SK-N-MC (cell line): ENCODE results near the gene PILRA.
"Not testable (repeated sequence)": the region's sequence is repeated elsewhere in the genome, so short reads cannot be mapped to it uniquely, and the experiment has no call there.

ENCODE experiments used
- DNase-seq: peaks from one replicate; pipeline ENCODE4 v3.0.0-alpha.2; 2011; ENCODE audit warnings: low read depth, low spot score
- H3K27ac ChIP-seq: fragments of 200-600 bp; sonication (generic); 2 replicates; pipeline ENCODE4 v1.5.1; 2016; ENCODE audit warnings: mixed run types
- H3K36me3 ChIP-seq: fragments of 200-600 bp; sonication (generic); 2 replicates; pipeline ENCODE4 v1.6.1; 2017; ENCODE audit warnings: antibody characterized with exemption, low read length, mixed read lengths; ENCODE audit not compliant: insufficient read depth
- H3K4me3 ChIP-seq: fragments of 200-600 bp; sonication (generic); 2 replicates; pipeline ENCODE4 v1.5.1; 2016
- H3K9ac ChIP-seq: fragments of 200-600 bp; sonication (generic); 2 replicates; pipeline ENCODE4 v1.8.0; 2017; ENCODE audit warnings: mixed run types, mixed read lengths; ENCODE audit not compliant: insufficient read length
- H3K9me3 ChIP-seq: fragments of 200-600 bp; sonication (generic); 2 replicates; pipeline ENCODE4 v1.6.1; 2017; ENCODE audit warnings: low read depth, mild to moderate bottlenecking, antibody characterized with exemption, low read length, moderate library complexity, mixed read lengths
- EZH2 ChIP-seq: fragments of 200-600 bp; sonication (generic); IDR thresholded peaks from one replicate; pipeline ENCODE4 v1.6.1; 2017; ENCODE audit warnings: antibody characterized with exemption
- FOXP2 ChIP-seq: optimal IDR thresholded peaks from 2 replicates; pipeline ENCODE3; 2011; ENCODE audit warnings: mild to moderate bottlenecking, moderate library complexity; ENCODE audit not compliant: insufficient read depth; ENCODE audit errors: extremely low read length, control extremely low read depth
- POLR2AphosphoS5 ChIP-seq: IDR thresholded peaks from 2 replicates; pipeline ENCODE4 v1.6.1; 2012; ENCODE audit warnings: mild to moderate bottlenecking, low read depth, low read length, borderline replicate concordance

PILRA gene

DNA sequence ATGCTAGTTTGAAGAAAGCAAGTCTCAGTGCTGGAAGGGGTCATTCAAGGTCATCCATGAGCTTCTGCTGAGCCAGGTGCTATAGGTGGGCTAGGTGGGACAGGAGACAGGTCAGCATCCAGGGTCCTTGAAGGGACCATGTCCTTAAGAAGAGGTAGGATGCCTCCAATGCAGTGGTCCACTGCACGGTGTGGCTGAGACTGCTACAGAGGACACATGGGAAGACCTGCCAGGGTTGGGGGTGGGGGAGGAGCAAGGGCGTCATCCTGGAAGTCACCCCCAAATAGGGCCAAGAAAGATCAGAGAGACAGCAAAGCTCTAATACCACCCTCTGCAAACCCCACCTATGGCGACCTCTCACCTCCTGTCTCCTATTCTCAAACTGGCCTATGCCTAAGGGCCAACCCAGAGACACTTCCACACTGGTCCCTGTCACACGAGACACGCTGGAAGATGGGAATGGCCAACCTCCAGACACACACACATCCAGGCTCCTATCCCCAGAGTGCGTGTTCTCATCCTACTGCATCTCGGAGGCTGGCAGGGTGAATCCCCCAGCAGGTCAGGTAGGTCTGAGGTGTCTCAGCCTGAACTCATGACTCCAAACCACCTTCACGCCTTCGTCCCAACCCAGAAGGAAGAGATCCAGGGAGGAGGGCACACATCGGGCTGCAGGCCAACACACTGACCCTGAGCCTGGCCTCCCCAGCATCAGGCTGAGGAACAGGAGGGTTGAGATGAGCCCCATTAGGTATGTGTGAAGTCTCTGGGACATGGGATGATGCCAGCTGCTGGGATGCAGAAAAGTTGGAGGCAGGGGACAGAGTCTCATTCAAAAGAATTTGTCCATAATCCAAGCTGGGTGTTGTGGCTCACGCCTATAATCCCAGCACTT, 68.6 kb downstream of the PILRA start:
- Histone ChIP-seq H3K9ac (no peak overlapping the region), H3K9me3 (no peaks in the 10 kb centered on the region), H3K4me3 (no peak overlapping the region), H3K36me3 (no peaks in the 10 kb centered on the region), H3K27ac (no peak overlapping the region)
- no peak for DNase-seq
- TF ChIP-seq FOXP2 (no peak), POLR2AphosphoS5 (no peak), EZH2 (no peak)

DNA sequence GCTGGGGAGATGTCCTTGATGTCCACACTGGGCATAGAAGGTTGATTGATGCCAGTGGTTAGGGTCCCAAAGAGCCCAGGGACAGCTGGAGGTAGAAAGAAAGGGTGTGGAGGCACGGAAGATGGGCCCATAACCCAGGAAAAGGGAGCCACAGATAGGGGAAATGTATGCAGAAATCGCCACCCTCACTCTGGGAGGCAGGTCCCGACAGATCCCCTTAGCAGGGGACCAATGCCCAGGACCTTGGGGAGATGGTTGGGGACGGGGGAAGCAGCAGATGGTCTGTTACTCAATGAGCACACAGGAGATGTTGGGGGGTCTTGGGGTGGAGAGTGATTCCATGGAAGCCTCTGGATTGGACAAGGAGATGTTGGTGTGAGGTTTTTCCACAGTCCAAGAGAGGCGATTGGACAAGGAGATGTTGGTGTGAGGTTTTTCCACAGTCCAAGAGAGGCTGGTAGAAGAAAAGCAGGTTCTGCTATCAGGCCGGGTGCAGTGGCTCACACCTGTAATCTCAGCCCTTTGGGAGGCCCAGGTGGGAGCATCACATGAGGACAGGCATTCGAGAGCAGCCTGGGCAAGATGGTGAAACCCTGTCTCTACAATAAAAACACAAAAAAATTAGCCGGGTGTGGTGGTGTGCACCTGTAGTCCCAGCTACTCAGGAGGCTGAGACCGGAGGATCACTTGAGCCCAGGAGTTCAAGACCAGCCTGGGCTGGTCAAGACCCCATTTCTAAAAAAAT, 70.0 kb downstream of the PILRA start:
- Histone ChIP-seq H3K4me3 (no peak overlapping the region), H3K27ac (no peak overlapping the region), H3K36me3 (no peaks in the 10 kb centered on the region), H3K9ac (no peak overlapping the region), H3K9me3 (no peaks in the 10 kb centered on the region)
- DNase-seq, result no peak
- TF ChIP-seq POLR2AphosphoS5, result no peak
- TF ChIP-seq FOXP2, result no peak
- TF ChIP-seq EZH2, result no peak

DNA sequence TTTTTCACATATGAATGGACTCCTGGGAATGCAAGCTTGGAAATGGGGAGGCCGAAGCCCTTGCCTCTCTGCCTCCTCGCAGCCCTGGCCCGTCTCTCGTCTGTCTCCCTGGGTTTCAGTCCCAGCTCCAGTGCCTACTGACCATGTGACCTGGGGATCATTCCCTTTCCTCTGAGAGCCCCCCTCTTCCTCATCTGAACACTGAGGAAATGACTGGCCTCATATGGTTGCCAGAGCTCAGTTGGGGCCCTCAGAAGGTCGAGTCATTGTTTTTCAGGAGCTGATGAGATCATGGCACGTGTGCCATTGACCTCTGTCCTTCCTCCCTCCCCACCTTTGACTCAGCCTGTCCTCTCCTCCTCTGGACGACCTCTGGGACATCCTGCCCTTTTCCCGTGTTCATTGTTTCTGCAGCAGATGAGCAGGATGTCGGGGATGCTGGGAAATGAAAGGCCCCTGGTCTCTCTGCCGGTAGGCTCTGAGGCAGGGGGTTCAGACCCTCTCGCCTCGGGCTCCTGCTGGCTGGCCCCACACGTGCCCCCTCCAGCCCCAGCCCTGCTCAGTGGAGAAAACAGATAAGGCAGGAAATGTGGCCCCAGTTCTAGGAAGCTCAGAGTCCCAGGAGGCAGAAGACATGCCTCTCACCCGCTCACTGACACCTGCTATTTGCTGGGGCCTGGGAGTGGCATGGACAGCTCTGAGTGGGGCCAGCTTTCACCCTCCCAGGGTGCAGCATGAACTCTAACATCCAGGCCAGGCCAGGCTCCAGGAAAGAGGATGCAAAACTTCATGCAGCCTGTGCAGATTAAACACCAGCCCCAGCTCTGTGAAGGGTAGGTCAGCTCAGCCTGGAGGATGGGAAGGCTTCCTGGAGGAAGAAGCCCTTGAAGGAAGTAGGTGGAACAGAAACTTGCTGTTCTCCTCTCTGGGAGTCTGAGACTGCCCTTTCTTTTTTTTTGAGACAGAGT, 71.3 kb downstream of the PILRA start:
- no peak overlapping the region for H3K4me3 ChIP-seq
- no peaks in the 10 kb centered on the region for H3K9me3 ChIP-seq
- no peak for DNase-seq
- H3K9ac ChIP-seq, result no peak overlapping the region
- H3K27ac ChIP-seq, result no peak overlapping the region
- no peaks in the 10 kb centered on the region for H3K36me3 ChIP-seq
- no peak for TF ChIP-seq FOXP2
- TF ChIP-seq EZH2, result no peak
- no peak for TF ChIP-seq POLR2AphosphoS5

DNA sequence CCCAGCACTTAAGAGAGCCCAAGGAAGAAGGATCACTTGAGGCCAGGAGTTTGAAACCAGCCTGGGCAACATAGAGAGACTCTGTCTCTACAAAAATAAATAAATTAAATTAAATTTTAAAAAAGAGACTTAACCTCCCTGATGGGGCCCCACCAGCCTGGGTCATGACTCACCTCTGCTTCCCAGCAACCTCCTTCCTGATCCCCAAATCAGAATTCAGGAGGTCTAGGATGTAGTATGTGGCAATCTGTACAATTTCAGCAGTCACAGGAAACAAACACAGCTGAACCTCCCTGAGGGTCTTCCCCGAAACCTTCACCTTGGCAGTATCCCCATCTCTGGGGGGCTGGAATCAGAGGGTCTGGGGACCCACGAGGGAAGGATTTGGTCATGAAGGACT, 72.8 kb downstream of the PILRA start:
- no peak overlapping the region for H3K27ac ChIP-seq
- no peaks in the 10 kb centered on the region for H3K36me3 ChIP-seq
- H3K9ac ChIP-seq, result no peak overlapping the region
- H3K9me3 ChIP-seq, result no peaks in the 10 kb centered on the region
- DNase-seq, result no peak
- no peak overlapping the region for H3K4me3 ChIP-seq
- TF ChIP-seq FOXP2, result no peak
- no peak for TF ChIP-seq EZH2
- no peak for TF ChIP-seq POLR2AphosphoS5

DNA sequence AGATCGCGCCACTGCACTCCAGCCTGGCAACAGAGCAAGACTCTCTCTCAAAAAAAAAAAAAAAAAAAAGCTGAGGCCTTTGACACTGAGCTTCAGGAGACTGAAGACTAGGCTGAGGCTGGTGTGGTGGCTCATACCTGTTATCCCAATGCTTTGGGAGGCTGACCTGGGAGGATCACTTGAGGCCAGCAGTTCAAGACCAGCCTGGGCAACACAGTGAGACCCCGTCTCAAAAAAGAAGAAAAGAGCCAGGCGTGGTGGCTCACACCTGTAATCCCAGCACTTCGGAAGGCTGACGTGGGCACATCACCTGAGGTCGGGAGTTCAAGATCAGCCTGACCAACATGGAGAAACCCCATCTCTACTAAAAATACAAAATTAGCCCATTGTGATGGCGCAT, 74.1 kb downstream of the PILRA start:
- H3K9me3 ChIP-seq, H3K36me3 ChIP-seq, DNase-seq, H3K9ac ChIP-seq, H3K4me3 ChIP-seq, H3K27ac ChIP-seq: not testable (repeated sequence)

DNA sequence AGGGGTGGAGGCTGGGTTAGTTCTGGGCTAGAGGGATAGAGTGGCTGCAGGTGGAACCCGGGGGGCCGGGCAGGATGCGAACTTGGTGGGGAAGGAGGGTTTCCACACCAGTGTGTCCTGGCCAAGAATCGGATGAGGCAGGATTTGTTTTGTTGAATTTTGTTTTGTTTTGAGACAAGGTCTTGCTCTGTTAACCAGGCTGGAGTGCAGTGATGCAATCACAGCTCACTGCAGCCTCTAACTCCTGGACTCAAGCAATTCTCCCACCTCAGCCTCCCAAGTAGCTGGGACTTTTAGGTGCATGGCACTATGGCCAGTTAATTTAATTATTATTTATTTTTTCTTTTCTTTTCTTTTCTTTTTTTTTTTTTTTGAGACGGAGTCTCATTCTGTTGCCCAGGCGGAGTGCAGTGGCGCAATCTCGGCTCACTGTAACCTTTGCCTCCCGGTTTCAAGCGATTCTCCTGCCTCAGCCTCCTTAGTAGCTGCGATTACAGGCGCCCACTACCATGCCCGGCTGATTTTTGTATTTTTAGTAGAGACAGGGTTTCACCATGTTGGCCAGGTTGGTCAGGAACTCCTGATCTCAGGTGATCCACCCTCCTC, 76.0 kb downstream of the PILRA start:
- Histone ChIP-seq H3K4me3 (no peak overlapping the region), H3K9ac (no peak overlapping the region), H3K27ac (no peak overlapping the region), H3K36me3 (no peaks in the 10 kb centered on the region), H3K9me3 (no peaks in the 10 kb centered on the region)
- no peak for DNase-seq
- TF ChIP-seq EZH2 (no peak), POLR2AphosphoS5 (no peak), FOXP2 (no peak)
